SU-DHL-6 (cell line): ENCODE data around the gene FOXF1.

Experiments used
- H2AFZ ChIP-seq: fragments of 200-600 bp; sonication (generic); 2 replicates; pipeline ENCODE4 v1.6.1; 2014; ENCODE audit warnings: low read depth, mild to moderate bottlenecking, moderate library complexity, mixed read lengths, antibody characterized with exemption, low read length; ENCODE audit not compliant: severe bottlenecking
- H3F3A ChIP-seq: fragments of 200-600 bp; shearing (Covaris generic); 2 replicates; pipeline ENCODE4 v1.6.0; 2016; ENCODE audit warnings: antibody characterized with exemption, mild to moderate bottlenecking; ENCODE audit not compliant: insufficient read depth
- H3K27ac ChIP-seq: fragments of 200-600 bp; sonication (generic); 2 replicates; pipeline ENCODE4 v1.5.1; 2016; ENCODE audit warnings: low read depth, mild to moderate bottlenecking, low read length, moderate library complexity, mixed read lengths
- H3K27me3 ChIP-seq: fragments of 200-600 bp; sonication (generic), shearing (Covaris generic); 2 replicates; pipeline ENCODE4 v1.6.0; 2014; ENCODE audit warnings: mild to moderate bottlenecking, low read length
- H3K36me3 ChIP-seq: fragments of 200-600 bp; sonication (generic); 2 replicates; pipeline ENCODE4 v1.6.1; 2014; ENCODE audit warnings: mild to moderate bottlenecking, low read length, mixed read lengths
- H3K4me2 ChIP-seq: fragments of 300-600, 200-600 bp; shearing (Covaris generic), sonication (generic); 2 replicates; pipeline ENCODE4 v1.6.0; 2014; ENCODE audit warnings: low read length, low read depth, mild to moderate bottlenecking; ENCODE audit not compliant: poor library complexity, severe bottlenecking
- H3K4me3 ChIP-seq: fragments of 200-600 bp; sonication (generic); 2 replicates; pipeline ENCODE4 v1.5.1; 2014; ENCODE audit warnings: antibody characterized with exemption, low read length, mild to moderate bottlenecking, mixed read lengths; ENCODE audit not compliant: insufficient read depth, poor library complexity, severe bottlenecking
- H3K79me2 ChIP-seq: fragments of 200-600 bp; sonication (generic); 2 replicates; pipeline ENCODE4 v1.6.1; 2014; ENCODE audit warnings: mild to moderate bottlenecking, low read length, moderate library complexity; ENCODE audit not compliant: insufficient read depth
- H3K9ac ChIP-seq: fragments of 200-600 bp; sonication (generic); 2 replicates; pipeline ENCODE4 v1.7.0; 2014; ENCODE audit warnings: mild to moderate bottlenecking, low read length
- H3K9me2 ChIP-seq: fragments of 200-600 bp; sonication (generic); replicated peaks from 2 replicates; pipeline ENCODE4 v1.6.1; 2014; ENCODE audit warnings: low read length; ENCODE audit not compliant: insufficient read depth
- H3K9me3 ChIP-seq: fragments of 200-600 bp; sonication (generic); 2 replicates; pipeline ENCODE4 v1.6.1; 2014; ENCODE audit warnings: low read length, mixed read lengths; ENCODE audit not compliant: insufficient read depth
- H4K20me1 ChIP-seq: fragments of 200-600 bp; sonication (generic); 2 replicates; pipeline ENCODE4 v1.6.1; 2014; ENCODE audit warnings: low read depth, mild to moderate bottlenecking, antibody characterized with exemption, low read length, moderate library complexity, mixed read lengths
- EZH2phosphoT487 ChIP-seq: fragments of 200-600 bp; sonication (generic), shearing (Covaris generic); conservative IDR thresholded peaks from 2 replicates; pipeline ENCODE4 v1.6.1; 2018; ENCODE audit warnings: mild to moderate bottlenecking, antibody characterized with exemption, low read length, moderate library complexity, mixed read lengths
- TF ChIP-seq, protein P1 (sequence below): fragments of 200-600 bp; sonication (generic); IDR thresholded peaks from one replicate; pipeline ENCODE4 v1.5.1; 2017; ENCODE audit warnings: antibody characterized with exemption, mild to moderate bottlenecking, low read length, moderate library complexity; ENCODE audit not compliant: insufficient read depth, poor library complexity, severe bottlenecking

The FOXF1 gene

DNA sequence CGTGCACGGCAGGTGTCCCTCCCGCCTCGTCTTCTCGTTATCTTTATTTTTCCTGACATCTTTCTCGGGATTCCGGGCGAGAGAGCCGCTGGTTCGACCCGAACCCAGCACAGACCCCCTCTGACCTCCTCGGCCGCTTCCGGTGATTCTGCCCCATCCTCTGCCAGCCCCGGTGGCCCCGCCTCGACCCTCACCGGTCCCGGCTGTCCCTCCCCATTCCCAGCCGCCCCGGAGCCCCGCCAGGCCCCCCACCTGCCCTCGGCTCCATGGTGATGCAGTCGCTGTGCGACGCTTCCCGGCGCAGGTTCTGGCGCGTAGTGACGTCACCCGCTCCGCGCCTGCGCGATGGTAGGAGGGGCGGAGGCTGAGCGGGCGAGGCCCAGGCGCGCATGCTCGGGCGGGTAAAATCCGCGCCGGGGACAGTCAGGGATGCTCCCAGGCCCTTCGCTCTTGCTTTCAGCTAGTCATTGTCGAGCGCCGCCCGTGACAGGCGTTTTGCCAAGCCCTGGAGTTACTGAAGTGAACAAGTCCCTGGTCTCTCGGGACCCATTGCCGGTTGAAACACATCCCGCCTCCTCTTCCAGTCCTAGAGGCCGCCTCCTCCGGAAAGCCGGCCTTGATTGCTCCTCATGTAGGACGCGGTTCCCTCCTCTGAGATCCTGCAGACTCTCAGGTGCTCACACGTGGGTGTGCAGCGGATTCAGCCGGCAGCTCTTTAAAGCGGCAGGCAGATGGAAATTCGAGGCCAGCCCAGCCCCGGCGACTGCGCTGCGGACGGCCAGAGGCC is 44.8 kb downstream of the FOXF1 start, which contains the start of gene MTHFSD:
Gene MTHFSD, minus strand, starts transcription at position 319 of the 787 bp plus-strand sequence. Its CDS starts 51 bp downstream, at position 268.
- Histone ChIP-seq H3K27me3 (no peaks in the 10 kb centered on the region), H3K27ac (peak within 1 kb of the TSS; percentile 5), H3K4me2 (peak within 1 kb of the TSS; percentile 68), H3K36me3 (no peaks in the 10 kb centered on the region), H3K9me2 (no peaks in the 10 kb centered on the region), H3K9ac (peak within 1 kb of the TSS; percentile 80), H3K4me3 (peak within 1 kb of the TSS; percentile 70), H3K9me3 (no peaks in the 10 kb centered on the region), H3F3A (no peaks in the 10 kb centered on the region), H4K20me1 (no peaks in the 10 kb centered on the region), H2AFZ (peak within 1 kb of the TSS; percentile 75), H3K79me2 (peaks cover 3% of the 10 kb centered on the region; the same call in 1 of the 2 replicates)
- no peak for TF ChIP-seq EZH2phosphoT487
- TF ChIP-seq, protein P1, sequence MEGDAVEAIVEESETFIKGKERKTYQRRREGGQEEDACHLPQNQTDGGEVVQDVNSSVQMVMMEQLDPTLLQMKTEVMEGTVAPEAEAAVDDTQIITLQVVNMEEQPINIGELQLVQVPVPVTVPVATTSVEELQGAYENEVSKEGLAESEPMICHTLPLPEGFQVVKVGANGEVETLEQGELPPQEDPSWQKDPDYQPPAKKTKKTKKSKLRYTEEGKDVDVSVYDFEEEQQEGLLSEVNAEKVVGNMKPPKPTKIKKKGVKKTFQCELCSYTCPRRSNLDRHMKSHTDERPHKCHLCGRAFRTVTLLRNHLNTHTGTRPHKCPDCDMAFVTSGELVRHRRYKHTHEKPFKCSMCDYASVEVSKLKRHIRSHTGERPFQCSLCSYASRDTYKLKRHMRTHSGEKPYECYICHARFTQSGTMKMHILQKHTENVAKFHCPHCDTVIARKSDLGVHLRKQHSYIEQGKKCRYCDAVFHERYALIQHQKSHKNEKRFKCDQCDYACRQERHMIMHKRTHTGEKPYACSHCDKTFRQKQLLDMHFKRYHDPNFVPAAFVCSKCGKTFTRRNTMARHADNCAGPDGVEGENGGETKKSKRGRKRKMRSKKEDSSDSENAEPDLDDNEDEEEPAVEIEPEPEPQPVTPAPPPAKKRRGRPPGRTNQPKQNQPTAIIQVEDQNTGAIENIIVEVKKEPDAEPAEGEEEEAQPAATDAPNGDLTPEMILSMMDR, result no peak

DNA sequence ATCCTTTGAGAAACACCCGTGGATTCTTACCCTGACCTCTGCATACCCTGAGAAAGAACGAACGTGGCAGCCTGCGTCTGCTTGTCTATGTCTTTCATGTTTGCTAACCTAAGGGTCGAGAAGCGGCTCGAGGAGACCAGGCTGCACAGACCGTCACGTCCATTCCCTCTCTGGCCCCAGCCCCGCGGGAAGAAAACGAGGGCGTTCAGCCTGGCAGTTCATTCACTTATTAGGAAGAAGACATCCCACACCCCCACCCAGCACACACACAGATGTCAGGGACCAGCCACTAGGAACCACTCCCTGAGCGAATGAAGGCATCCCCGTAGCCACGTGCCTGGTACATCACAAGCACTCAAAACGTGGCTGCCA is 45.4 kb downstream of the FOXF1 start:
- Histone ChIP-seq H3K9me2 (no peaks in the 10 kb centered on the region), H3K9me3 (no peaks in the 10 kb centered on the region), H4K20me1 (no peaks in the 10 kb centered on the region), H3K36me3 (no peaks in the 10 kb centered on the region), H3K27me3 (no peaks in the 10 kb centered on the region), H2AFZ (peak overlapping the region; percentile 75), H3K4me3 (peak overlapping the region; percentile 70), H3K9ac (peak overlapping the region; percentile 80), H3F3A (no peaks in the 10 kb centered on the region), H3K4me2 (peak overlapping the region; percentile 68), H3K27ac (no peak overlapping the region), H3K79me2 (peaks cover 3% of the 10 kb centered on the region; the same call in 1 of the 2 replicates)
- TF ChIP-seq EZH2phosphoT487, result no peak
- TF ChIP-seq, protein P1, result no peak

DNA sequence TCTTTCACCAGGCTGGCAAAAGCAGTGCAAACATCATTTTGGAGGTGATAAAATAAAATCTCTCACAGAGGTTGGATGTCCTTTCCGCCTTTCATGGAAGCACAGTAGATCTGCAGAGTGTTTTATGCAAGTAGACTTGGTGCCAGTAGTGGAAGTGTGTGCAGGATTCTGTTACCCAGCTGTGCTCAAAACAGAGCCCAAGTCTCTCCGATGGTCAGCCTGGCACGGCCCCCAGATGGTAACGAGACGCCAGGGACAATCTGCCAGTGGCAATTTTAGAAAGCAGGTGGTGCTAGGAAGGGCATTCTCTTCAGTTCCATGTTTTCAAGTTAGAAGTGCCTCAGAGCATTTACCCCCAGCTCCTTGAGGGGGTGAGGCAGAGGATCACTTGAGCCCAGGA is 46.2 kb downstream of the FOXF1 start:
- no peak overlapping the region for H3K4me2 ChIP-seq
- H3F3A ChIP-seq, result no peaks in the 10 kb centered on the region
- H3K27me3 ChIP-seq, result no peaks in the 10 kb centered on the region
- H4K20me1 ChIP-seq, result no peaks in the 10 kb centered on the region
- TF ChIP-seq EZH2phosphoT487, result no peak
- TF ChIP-seq, protein P1, result no peak
- no peaks in the 10 kb centered on the region for H3K36me3 ChIP-seq
- no peak overlapping the region for H2AFZ ChIP-seq
- H3K4me3 ChIP-seq, result no peak overlapping the region
- H3K27ac ChIP-seq, result no peak overlapping the region
- peaks cover 3% of the 10 kb centered on the region; the same call in 1 of the 2 replicates for H3K79me2 ChIP-seq
- no peaks in the 10 kb centered on the region for H3K9me3 ChIP-seq
- H3K9ac ChIP-seq, result no peak overlapping the region
- H3K9me2 ChIP-seq, result no peaks in the 10 kb centered on the region
